Fibroblast of skin of right quadriceps (primary cell): Measurements from ENCODE around the gene CLIC6.
A peak's percentile ranks its signal among the peaks of the same experiment; 100 is the strongest.

Experiments used
- DNase-seq: peaks from one replicate; pipeline ENCODE4 v3.0.0-alpha.2; 2013

Gene CLIC6

DNA sequence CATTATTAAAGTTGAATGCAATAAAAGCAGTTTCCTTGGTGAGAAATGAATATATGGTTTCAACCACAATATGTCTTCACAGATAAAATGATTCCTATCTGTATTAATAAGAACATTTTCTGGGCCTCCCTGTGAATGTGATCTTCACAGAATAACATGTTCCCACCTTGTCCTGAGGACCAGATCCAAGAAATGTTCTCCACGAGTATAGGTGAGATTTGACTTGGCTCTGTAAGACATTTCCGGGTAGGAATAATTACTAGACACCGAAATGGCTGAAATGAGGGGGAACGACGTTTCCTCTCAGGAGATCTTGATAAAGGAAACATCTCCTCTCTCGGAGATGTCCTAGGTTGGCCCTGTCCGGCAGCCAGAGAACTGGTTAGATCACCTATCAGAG, 61.4 kb downstream of the CLIC6 start:
- DNase-seq = no peak

DNA sequence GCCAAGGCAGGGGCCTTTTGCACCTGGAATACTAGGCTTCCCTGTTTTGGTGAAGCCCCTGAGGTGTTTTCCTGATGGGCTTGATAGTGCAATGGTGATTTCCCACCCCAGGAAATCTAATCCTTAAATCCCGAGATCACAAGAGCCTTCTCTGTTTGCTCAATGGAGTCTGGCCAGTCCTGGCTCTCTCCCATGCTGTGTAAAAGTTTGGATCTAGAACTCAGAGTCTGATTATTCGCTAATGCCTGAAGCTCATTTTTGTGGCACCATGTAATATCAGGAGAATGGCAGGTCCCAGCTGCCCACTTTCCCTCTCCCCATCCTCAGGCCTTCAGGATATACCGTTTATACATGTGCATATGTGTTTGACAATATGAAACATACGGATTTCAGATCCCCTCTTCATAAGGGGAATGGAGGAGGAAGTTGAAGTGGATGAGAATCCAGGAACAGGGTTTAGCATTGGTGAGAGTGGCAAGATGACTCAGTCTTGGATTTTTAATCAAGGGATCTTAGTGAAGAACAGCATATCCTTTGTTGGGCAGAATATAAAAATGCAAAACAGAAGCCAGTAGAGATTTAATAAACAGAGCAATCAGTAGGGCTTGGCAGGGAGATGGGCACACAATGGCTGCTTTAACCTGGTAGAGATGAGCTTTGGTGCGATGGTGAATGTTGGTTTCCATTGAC, 62.1 kb downstream of the CLIC6 start:
- DNase-seq = no peak

DNA sequence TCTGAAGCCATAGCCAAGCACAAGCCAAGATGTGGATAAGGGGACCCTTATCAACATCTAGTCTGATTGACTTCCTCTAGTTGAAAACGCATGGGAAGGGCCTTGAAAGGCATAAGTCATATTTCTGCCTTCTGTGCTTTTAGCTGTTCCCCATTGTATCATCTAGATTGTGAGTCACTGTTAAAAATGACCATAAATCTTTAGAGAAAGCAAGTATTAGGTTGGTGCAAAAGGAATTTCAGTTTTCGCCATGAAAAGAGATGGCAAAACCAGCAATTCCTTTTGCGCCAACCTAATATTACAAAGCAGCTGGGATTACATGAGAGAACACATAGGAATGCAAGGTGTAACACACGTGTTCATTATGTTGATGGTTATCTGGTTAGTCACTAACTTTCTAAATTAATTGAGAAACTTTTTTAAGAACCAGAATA, 63.6 kb downstream of the CLIC6 start:
- DNase-seq = peak; percentile 29

DNA sequence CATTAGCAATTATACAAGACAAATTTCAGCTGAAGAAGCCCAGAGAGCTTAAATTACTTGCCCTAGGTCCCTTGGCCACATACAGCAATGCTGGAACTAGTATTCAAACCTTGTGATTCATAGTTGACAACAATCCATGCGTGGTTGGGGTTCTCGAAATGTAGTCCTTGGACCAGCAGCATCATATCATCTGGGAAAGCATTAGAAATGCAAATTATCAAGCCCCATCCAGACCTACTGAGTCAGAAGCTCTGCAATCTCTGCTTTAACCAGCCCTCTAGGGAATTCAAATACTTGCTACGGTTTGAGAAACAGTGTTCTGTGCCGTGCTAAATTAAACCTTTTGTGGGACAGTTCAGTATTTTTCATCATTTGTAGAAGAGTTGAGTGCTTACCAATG, 65.1 kb downstream of the CLIC6 start:
- no peak for DNase-seq

DNA sequence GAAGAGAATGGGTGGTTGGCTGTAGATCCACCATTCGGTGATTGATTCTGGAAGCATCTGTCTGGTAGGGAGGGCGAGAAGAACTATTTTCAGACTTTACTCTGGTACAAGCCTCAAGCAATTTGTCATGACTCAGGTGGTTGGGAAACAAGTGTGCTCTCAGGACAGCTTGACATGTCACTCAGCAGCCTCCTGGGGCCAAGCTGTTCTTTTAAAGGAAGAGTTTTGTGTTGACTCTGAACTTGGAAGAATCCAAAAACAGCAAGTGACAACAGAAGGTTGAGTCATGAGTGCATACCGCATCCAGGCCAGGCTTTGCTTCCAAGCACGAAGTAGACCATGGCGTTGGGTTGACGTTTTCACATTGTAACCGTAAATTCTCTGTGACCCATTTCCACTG, 65.9 kb downstream of the CLIC6 start:
- no peak for DNase-seq

DNA sequence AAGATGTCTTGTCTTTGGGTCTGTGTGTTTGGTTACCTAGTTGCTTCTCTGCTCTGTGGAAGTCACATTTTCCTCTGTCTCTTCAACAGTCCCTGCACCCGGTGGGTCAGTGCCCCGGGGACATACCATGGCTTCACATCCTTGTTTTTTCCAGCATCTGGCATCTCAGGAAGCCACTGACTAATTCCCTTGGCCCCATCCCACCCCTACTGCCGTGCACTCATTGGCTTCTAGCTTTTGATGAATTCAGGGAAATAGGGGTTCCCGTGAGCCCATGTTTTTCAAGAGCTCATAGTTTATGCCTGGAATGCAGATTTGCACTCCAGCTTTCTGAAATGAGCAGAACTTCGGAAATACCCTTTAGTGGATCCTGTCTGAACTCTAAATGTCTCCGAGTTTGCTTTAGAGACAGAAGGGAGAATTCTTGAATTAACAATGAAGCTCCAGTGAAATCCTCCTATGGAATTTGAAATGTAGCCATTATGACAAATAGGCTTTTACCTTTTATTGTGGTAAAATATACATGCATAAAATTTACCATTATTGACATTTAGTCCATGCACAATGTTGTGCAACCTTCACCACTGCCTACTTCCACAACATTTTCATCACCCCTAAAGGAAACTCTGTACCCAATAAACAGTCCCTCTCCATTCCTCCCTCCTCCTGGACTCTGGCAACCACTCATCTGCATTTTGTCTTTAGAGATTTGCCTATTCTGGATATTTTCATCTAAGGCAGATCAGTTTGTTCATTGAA, 67.5 kb downstream of the CLIC6 start:
- DNase-seq = peak; percentile 39

DNA sequence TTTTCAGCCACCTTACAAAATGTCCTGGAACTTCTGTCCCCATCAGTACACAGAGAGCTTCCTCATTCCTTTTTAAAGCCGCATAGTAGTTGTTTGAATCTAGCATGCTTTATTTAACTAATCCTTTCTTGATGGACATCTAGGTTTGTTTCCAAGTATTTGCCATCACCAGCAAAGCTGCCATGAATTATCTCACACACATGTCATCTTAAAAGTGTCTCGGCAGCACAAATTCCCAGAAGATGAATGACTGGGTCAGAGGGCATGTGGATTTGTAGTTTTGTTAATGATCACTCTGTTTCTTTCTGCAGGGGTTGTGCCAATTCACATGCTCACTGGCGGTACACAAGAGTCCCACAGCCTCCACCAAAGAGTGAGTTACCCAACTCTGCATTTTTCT, 68.3 kb downstream of the CLIC6 start:
- peak; percentile 24 for DNase-seq

DNA sequence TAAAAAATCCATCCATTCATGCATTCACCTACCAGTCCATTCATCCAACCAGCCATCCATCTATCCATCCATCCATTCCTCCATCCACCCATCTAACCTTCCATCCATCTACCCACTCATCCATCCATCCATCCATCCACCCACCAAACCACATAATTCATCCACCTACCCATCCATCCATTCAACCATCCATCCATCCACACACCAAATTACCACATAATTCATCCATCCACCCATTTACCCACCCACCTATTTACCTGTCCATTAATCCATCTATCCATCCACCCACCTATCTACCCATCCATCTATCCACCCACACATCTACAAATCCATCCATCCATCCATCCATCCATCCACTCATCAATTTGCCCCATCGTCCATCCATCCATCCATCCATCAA, 71.4 kb downstream of the CLIC6 start:
- no peak for DNase-seq

DNA sequence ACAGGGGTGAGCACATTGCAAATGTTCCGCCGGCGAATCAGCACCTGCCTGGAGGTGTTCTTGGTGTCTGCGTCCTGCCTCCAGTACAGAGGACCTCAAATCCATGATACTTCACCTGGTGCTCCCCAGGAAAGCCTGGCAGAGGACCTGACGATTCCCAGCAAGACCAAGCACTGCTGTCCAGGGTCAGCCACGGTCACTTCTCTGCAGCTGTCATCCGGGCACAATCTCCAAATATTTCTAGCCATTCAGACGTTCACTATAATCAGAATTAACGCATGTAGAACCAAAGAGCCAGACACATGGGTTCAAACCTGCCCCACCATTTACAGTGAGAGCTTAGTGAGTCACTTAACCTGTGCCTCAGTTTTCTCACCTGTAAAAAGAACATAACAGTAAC, 74.5 kb downstream of the CLIC6 start:
- no peak for DNase-seq

DNA sequence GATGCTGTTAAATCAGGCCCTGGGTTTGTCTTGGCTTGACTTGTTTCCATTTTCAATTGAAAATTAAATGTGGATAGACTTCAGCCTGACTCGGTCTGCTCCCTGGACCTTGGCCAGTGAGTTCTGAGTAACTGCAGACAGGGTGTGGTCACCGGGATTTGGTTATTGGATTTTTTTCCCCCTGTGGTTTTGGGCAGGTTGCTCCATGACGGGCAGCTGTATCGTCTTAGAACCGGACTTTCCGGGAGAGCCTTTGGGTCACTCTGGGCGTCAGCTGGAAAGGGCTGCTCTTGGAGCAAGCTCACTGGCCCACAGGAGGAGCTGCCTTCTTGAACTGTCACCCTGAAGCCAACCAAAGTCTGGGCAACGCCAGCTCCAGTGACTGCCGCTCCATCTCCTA, 75.0 kb downstream of the CLIC6 start:
- DNase-seq = peak; percentile 50

DNA sequence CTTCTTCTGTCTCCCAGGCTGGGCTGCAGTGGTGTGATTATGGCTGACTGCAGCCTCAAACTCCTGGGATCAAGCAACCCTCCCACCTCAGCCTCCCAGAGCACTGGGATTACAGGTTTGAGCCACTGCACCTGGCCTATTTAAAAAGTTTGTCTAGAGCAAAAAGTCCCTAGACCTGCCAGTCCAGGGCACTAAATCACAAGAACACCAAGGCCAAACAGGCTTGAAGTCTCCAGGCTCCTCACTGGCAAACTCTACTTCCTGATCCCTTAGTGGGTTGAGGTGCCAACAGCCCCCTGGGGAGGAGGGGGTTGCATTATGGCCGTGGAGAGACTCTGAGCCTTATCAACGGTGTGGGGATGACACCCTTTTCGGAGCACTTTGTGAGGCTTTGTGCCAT, 76.0 kb downstream of the CLIC6 start:
- DNase-seq = no peak

DNA sequence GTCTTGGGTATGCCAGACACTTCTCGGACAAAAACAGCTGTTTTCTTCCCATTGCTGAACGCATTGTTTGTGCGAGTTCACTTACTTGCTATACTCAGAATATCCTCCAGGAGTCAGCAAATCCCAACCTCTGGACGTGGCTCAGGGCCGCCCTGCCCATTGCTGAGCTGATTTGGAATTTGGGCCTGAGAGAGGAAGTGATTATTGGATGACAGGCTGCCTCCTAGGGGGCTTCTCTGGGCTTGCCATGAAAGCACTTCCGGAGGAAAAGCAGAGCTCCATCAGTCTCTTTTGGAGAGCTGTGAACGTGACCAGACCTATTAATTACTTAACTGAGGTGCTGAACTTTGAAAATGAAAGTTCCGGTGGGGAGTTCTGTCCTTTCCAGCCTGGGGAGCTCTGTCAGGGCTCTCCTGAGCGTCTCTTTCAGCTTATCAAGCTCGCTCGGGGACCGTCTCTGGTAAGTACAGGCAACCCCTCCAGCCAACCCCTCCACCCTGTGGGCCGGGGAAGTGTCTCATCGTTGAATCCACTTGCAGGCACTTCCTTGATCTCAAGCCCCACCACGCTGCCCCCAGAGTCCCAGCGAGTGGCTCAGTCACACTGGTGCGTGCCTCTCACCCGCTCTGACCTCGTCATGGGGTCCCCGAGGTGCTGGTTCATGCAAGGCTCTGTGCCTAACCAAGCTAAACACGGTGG, 76.9 kb downstream of the CLIC6 start:
- DNase-seq = peak; percentile 89

DNA sequence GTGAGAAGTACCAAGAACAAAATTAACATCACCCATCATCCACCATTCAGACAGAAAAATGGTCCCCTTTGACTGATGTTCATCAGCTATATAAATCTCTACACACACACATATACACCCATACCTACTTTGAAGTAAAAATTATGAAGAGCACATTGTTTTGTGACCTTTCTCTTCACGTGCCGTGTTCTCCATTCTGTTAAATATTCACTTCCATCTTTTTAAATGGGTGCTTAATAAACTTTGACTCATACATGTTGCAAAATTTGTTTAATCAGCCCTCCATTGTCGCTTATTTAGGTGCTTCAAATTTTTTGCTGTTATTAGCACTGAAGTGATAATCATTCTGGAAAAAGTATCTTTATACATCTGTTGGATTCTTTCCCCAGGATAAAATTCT, 80.1 kb downstream of the CLIC6 start:
- DNase-seq = no peak

DNA sequence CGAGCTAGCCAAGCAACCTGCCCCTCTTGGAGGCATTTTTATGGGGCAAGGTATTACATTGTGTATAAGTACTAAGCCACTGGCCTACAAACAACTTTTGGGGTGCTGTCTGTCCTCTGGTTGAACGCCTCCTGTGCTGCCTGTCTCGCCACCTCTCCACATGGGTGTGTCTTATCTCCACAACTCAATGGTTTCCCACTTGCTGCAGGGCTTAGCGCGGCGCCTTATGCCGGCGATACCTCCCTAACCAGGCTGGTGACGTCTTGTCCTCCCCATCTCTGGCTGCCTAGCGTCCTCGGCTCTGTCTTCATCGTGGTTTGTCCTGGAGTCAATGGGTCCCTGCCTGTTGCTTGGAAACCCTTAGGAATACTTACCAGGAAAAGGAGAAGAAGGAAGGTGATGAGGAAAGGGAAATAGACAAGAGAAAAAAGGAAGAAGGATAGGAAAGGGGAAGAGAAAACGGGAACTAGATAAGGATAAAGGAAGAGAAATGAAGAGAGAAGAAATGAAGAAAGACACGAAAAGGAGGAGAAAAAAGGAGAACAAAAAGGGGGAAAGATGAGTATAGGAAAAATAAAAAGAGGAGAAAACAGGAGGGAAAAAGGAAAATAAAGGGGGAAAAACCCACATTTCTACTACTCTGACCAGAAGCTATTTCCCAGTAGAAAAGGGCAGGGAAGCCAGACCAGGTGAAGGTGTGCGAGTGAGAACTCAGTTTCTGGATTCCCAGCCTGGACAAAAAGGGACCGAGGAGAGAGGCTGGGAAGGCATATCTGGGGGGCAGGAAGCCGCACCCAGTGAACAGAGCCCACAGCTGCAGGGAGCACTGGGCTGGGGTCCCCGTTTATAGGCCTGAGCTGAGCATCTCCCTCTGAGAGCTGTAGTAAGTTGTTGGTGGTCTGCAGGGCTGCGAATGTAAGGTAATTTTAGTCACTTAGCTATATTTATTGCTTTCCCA, 86.2 kb downstream of the CLIC6 start:
- no peak for DNase-seq

DNA sequence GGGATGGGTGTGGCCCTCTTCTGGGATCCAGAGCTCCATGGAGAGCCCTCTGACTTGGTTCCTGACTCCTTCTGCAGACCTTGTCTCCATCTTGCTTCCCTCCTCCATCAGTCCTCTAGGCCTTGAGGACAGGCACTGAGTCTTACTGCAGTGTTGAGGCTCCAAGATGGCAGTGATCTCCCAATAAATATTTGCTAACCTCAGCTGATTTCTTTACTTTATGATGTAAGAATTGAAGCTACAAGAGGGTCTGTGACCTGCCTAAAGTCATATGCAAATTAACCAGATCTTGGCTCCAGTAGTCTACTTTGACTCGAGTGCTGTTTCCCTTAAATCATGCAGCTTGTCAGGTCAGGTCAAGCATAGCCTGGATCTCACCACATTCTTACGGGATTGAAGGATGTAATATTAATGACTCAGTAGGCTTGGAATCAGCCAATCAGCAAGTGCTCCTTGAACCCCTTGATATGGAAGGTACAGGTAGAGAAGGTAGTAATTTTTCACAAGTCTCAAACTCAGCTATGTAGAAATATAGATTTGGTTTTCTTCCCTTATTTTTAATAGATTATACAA, 93.0 kb downstream of the CLIC6 start:
- no peak for DNase-seq

DNA sequence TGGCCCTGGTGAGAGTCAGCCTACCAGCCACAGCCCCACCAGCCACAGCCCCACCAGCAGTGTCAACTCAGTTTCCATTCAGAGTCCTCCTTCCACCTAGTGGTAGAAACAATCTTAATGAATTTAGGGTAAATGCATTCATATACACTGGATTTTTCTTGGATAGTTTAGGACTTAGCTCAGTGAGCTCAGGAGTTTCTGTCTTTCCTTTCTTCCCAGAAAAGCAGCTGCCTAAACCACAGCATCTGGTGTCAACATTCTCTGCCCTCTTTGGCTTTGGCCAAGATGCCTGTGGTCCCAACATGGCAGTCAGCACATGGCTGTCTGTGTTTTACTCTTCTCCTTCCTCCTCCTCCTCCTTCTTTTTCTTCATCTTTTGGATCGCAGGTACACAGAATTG, 94.0 kb downstream of the CLIC6 start:
- DNase-seq = peak; percentile 39

DNA sequence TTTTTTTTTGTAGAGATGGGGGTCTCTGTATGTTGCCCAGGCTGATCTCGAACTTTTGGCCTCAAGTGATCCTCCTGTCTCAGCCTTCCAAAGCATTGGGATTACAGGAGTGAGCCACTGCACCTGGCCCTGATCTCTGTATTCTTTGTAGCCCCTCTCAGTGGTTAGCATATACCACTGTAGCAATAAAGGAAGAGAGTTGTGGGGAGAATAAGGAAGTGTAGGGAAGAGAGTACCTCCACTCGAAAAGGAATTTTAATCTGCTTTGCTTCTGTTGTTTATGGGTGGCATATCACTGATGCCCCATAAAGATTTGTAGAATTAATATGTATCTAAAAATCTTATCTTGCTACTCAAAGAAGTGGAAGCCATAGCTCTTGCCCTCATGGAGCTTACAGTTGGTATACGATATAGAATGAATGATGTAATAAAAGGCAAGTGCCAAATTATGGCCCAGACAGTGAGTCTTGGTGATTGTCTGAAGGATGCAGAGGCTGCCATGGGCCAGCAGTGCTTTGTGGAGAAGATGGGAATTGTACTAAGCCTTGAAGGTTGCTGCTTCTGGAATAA, 96.0 kb downstream of the CLIC6 start:
- DNase-seq = no peak

DNA sequence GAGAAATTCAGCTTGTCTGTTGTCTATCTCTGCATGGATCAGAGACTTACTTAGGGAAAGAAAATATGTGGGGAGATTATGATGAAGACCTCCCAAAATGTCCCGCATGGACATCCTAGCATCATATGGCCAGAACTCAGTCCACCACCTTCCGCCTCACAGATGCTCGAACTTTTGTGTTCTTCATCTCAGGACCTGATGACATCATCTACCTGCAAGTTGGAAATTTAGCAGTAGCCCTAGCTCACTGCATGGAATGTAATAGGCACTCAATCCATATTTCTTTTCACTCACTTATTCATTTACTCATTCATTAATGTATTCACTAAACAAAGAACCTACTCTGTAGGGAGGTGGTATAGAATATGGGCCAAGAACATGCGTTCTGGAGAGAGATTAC, 96.8 kb downstream of the CLIC6 start:
- DNase-seq = no peak

DNA sequence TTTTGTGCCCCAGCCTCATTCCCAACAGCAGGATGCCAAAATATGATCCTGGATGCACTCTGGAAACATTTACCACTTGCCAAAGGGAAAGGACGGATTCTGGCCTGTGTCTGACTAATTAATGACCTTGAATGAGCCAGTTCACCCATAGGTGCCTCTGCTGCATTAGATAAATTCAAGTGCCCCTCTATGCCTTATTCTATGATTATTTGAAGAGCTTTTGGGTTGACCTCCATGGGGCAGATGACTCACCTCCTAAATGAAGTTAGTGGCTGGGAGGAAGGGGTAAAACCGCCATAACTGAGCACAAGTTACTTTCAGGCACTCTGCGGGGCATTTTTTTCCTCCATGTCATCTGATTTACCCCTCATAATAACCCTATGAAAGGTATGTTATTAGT, 98.1 kb downstream of the CLIC6 start:
- DNase-seq = no peak
